Ovary (tissue), 3 donors: ENCODE measurements around the gene P4HB.

Source experiments
- EP300 ChIP-seq: sonication (generic); formaldehyde crosslinking; IDR thresholded peaks from one replicate; pipeline ENCODE4 v1.6.1; 2017; ENCODE audit warnings: antibody characterized with exemption
- POLR2A ChIP-seq: fragments of 450-650 bp; IDR thresholded peaks from one replicate; pipeline ENCODE4 v1.6.1; 2017; ENCODE audit warnings: antibody characterized with exemption, mild to moderate bottlenecking, moderate library complexity
- TF ChIP-seq, protein P1 (sequence below), 3 donors: fragments of 450-650 bp in 2 of 3; fragments of 200-600 bp in 1 of 3; IDR thresholded peaks; one replicate each; pipeline versions ENCODE4 v1.5.1 to v1.8.0; 2016 to 2022; ENCODE audit warnings: antibody characterized with exemption in 3 of 3, mild to moderate bottlenecking in 1 of 3
- donor health status: DM: no; HTN: no; CAD: no.

DNA sequence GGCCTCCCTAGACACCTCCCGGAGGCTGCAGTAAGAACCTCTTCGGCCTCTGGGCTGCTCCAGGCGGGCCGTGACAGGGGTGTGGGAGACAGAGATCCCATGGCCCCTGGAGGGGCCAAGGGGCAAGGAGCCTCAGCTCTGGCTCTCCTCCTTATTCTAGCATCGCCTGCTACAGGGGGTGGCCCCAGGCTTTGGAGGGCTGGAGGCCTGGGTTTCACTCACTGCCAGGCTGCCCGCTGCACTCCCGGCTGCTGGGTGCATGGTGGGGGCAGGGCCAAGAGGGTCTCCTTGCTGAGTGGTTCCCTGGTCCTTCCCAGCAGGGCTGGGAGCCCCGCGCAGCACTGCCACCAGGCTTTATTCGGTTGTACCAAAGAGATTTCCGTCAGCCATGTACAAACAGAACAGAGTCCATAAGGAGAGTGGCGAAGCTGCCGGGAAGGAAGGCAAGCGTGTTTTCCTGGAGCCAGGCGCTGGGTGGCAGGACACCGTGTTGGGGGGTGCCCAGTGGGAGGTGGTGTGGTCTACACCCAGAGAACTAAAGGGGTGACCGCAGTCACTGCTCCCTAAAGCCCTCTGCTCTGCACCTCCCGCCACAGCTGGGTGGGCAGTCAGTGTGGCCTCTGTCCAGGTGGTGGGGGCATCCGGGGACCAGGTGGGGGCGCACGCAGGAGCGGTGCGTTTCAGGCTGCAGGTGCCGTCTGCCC, 43.7 kb upstream of the P4HB start:
- TF ChIP-seq, protein P1, sequence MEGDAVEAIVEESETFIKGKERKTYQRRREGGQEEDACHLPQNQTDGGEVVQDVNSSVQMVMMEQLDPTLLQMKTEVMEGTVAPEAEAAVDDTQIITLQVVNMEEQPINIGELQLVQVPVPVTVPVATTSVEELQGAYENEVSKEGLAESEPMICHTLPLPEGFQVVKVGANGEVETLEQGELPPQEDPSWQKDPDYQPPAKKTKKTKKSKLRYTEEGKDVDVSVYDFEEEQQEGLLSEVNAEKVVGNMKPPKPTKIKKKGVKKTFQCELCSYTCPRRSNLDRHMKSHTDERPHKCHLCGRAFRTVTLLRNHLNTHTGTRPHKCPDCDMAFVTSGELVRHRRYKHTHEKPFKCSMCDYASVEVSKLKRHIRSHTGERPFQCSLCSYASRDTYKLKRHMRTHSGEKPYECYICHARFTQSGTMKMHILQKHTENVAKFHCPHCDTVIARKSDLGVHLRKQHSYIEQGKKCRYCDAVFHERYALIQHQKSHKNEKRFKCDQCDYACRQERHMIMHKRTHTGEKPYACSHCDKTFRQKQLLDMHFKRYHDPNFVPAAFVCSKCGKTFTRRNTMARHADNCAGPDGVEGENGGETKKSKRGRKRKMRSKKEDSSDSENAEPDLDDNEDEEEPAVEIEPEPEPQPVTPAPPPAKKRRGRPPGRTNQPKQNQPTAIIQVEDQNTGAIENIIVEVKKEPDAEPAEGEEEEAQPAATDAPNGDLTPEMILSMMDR (IDR thresholded peaks at IDR 0.05): no peak
- TF ChIP-seq EP300 (no peak), POLR2A (no peak)
